Tibial nerve (tissue), 4 donors: Measurements from ENCODE around the gene ST6GALNAC3. TPM values are rescaled to one million over a fixed set of nuclear protein-coding genes. Genes with fewer than 3 reads are reported as not detected.

Source experiments
- DNase-seq, 2 donors: peaks; one replicate each; pipeline ENCODE4 v3.0.0-alpha.2; 2019; ENCODE audit warnings: low spot score in 2 of 2
- H3K27ac ChIP-seq, 4 donors: fragments of 200-600 bp; sonication (generic) in 3 of 4; one replicate each; pipeline ENCODE4 v1.5.1; 2017 to 2019; ENCODE audit warnings: mild to moderate bottlenecking in 1 of 4
- H3K27me3 ChIP-seq, 2 donors: fragments of 200-600 bp; sonication (generic) in 1 of 2; one replicate each; pipeline versions ENCODE4 v1.5.1 to v1.6.0; 2017 to 2019
- H3K36me3 ChIP-seq, 3 donors: fragments of 200-600 bp; sonication (generic); one replicate each; pipeline ENCODE4 v1.5.1; 2018 to 2019
- H3K4me1 ChIP-seq, 4 donors: fragments of 200-600 bp; sonication (generic) in 3 of 4; one replicate each; pipeline ENCODE4 v1.5.1; 2017 to 2019
- H3K4me3 ChIP-seq, 4 donors: fragments of 200-600 bp; sonication (generic) in 3 of 4; one replicate each; pipeline ENCODE4 v1.5.1; 2017 to 2019; ENCODE audit warnings: mild to moderate bottlenecking in 1 of 4, moderate library complexity in 1 of 4
- H3K9me3 ChIP-seq, 4 donors: fragments of 200-600 bp; sonication (generic) in 3 of 4; one replicate each; pipeline ENCODE4 v1.5.1; 2017 to 2019
- CTCF ChIP-seq, 5 experiments: fragments of 200-600 bp in 3 of 5; fragments of 450-650 bp in 2 of 5; sonication (generic) in 3 of 5; IDR thresholded peaks; one replicate each; pipeline ENCODE4 v1.5.1; 2016 to 2019; ENCODE audit warnings: antibody characterized with exemption in 5 of 5, mild to moderate bottlenecking in 3 of 5, moderate library complexity in 2 of 5
- EP300 ChIP-seq, 2 donors: sonication (generic); formaldehyde crosslinking; IDR thresholded peaks; one replicate each; pipeline ENCODE4 v1.6.1; 2017; ENCODE audit warnings: antibody characterized with exemption in 2 of 2, mild to moderate bottlenecking in 1 of 2
- POLR2A ChIP-seq, 2 donors: fragments of 450-650 bp; IDR thresholded peaks; one replicate each; pipeline ENCODE4 v1.6.1; 2017; ENCODE audit warnings: antibody characterized with exemption in 2 of 2, mild to moderate bottlenecking in 2 of 2, moderate library complexity in 2 of 2
- WGBS, 2 donors: methylation state at CpG; one replicate each; pipeline ENCODE4 v1.1.5; 2018; 5-methylcytosine and 5-hydroxymethylcytosine counted together
- total RNA-seq, 4 donors: library from RNA; depleted of rRNA; stranded (reverse); fragments of >200 nt; gene quantifications; one replicate each; pipeline ENCODE4 v1.1.0, GENCODE V29; 2016

Gene ST6GALNAC3
- total RNA-seq, 4 donors from 2014 or later: 2.7 to 6.6 (median 4.9) TPM

DNA sequence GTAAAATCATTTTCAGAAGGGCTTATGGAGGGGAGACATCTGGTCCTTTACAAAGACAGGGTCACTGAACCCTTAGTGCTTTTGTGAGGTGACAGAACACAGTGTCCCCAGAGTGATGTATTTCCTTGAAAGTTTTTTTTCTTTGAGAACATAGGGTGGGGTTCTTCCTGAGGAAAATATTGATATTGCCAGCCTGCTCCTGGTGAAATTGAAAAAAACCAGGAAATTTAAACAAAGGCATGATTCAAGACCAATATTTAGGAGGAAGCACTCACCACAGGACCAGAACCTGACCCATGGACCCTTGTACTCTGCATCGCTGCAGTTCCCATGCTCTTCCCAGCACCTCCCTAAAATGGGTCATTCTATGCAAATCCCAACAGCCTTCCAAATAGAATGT is 63.7 kb downstream of the ST6GALNAC3 start:
- DNase-seq: no peak
- Histone ChIP-seq H3K27me3 (no peaks in the 10 kb centered on the region), H3K9me3 (no peaks in the 10 kb centered on the region), H3K4me3 (no peak overlapping the region), H3K36me3 (no peaks in the 10 kb centered on the region), H3K27ac (no peak overlapping the region), H3K4me1 (peaks cover 0 to 5% (median 1%) of the 10 kb centered on the region in 4 donors)
- WGBS, 2 donors: 76% methylated on average over 1 of the region's 1 CpG
- TF ChIP-seq EP300 (IDR thresholded peaks at IDR 0.05): peak; percentile 63 to 82
- TF ChIP-seq POLR2A (IDR thresholded peaks at IDR 0.05): no peak
- TF ChIP-seq CTCF (IDR thresholded peaks at IDR 0.05): no peak

GRCh38 chr1:76140227-76140626 is 65.7 kb downstream of the ST6GALNAC3 start:
- TF ChIP-seq POLR2A (IDR thresholded peaks at IDR 0.05): no peak
- peak in 1 of 5 experiments; percentile 5 for TF ChIP-seq CTCF (IDR thresholded peaks at IDR 0.05)
- no peaks in the 10 kb centered on the region for H3K9me3 ChIP-seq
- DNase-seq: no peak
- H3K4me1 ChIP-seq: peaks cover 0 to 5% (median 1%) of the 10 kb centered on the region in 4 donors
- no peaks in the 10 kb centered on the region for H3K27me3 ChIP-seq
- WGBS, 2 donors: 85 to 100% methylated on average over 1 of the region's 1 CpG
- no peak overlapping the region for H3K4me3 ChIP-seq
- H3K36me3 ChIP-seq: no peaks in the 10 kb centered on the region
- H3K27ac ChIP-seq: no peak overlapping the region

DNA sequence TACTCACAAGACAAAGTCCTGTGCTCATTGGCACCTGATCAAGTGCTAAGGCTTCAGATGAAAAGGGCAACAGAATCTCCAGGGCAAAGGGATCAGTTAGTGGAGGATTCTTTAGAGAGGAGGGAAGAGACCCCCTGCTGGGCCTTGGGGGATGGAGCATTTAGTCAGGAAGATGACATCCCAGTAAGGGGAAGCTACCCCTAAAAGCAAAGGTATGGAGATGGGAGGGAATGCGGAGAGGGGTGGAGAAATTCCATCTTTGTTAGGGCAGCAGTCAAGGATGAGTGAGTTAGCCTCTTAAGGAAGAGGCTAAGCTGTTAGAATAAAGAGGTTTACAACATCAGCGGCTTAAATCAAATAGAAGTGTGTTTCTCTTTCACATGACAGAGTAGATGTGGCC is 67.4 kb downstream of the ST6GALNAC3 start:
- no peaks in the 10 kb centered on the region for H3K36me3 ChIP-seq
- no peaks in the 10 kb centered on the region for H3K9me3 ChIP-seq
- no peak overlapping the region for H3K27ac ChIP-seq
- TF ChIP-seq CTCF (IDR thresholded peaks at IDR 0.05): no peak
- TF ChIP-seq POLR2A (IDR thresholded peaks at IDR 0.05): no peak
- TF ChIP-seq EP300 (IDR thresholded peaks at IDR 0.05): no peak
- WGBS, 2 donors: 95 to 97% methylated on average over 2 of the region's 2 CpGs
- no peaks in the 10 kb centered on the region for H3K27me3 ChIP-seq
- H3K4me3 ChIP-seq: no peak overlapping the region
- DNase-seq: no peak
- H3K4me1 ChIP-seq: peaks cover 0 to 5% (median 1%) of the 10 kb centered on the region in 4 donors

GRCh38 chr1:76142771-76143540 is 68.4 kb downstream of the ST6GALNAC3 start:
- 36 to 51% methylated on average over 5 of the region's 5 CpGs for WGBS, 2 donors
- Histone ChIP-seq H3K27me3 (no peaks in the 10 kb centered on the region), H3K4me3 (no peak overlapping the region), H3K36me3 (no peaks in the 10 kb centered on the region), H3K4me1 (peaks cover 0 to 5% (median 1%) of the 10 kb centered on the region in 4 donors), H3K9me3 (no peaks in the 10 kb centered on the region), H3K27ac (no peak overlapping the region)
- DNase-seq: no peak
- no peak for TF ChIP-seq POLR2A (IDR thresholded peaks at IDR 0.05)
- TF ChIP-seq EP300 (IDR thresholded peaks at IDR 0.05): no peak
- no peak for TF ChIP-seq CTCF (IDR thresholded peaks at IDR 0.05)

GRCh38 chr1:76144247-76144646 is 69.7 kb downstream of the ST6GALNAC3 start:
- no peaks in the 10 kb centered on the region for H3K9me3 ChIP-seq
- no peak for DNase-seq
- TF ChIP-seq CTCF (IDR thresholded peaks at IDR 0.05) (no peak), EP300 (IDR thresholded peaks at IDR 0.05) (no peak), POLR2A (IDR thresholded peaks at IDR 0.05) (no peak)
- no peaks in the 10 kb centered on the region for H3K36me3 ChIP-seq
- no peaks in the 10 kb centered on the region for H3K27me3 ChIP-seq
- H3K4me1 ChIP-seq: peaks cover 0 to 10% (median 3%) of the 10 kb centered on the region in 4 donors
- H3K4me3 ChIP-seq: no peak overlapping the region
- WGBS, 2 donors: 76 to 86% methylated on average over 2 of the region's 2 CpGs
- no peak overlapping the region for H3K27ac ChIP-seq
